HG03175 (cell line): ENCODE data around the gene ZFYVE26.
"Not testable (repeated sequence)": the region's sequence is repeated elsewhere in the genome, so short reads cannot be mapped to it uniquely, and the experiment has no call there.

Source experiments
- ATAC-seq: cut with Tn5 transposase; IDR thresholded peaks from one replicate; pipeline ENCODE4 v1.9.1; 2021; ENCODE audit warnings: mild to moderate bottlenecking, moderate library complexity; ENCODE audit not compliant: unreplicated experiment

Gene ZFYVE26

GRCh38 chr14:67717048-67717447 lies 99.3 kb downstream of the ZFYVE26 start:
- ATAC-seq, result no peak

DNA sequence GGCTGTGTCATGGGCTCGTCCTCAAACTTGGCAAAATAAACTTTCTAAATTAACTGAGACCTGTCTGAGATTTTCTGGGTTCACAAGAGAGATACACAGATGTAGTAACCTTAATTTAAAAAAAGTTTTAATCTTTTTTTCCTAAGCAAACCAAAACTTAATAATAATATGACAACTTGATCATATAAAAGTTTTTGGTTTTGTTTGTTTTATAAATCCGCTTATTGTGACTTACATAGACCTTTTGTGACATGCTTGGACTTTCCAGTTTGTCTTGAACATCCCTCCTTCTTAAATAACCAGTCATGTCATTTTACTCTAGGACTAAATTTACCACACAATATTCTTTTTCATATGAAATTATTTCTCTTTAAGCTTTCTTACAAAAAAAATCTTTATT lies 106.2 kb downstream of the ZFYVE26 start:
- ATAC-seq, result no peak

DNA sequence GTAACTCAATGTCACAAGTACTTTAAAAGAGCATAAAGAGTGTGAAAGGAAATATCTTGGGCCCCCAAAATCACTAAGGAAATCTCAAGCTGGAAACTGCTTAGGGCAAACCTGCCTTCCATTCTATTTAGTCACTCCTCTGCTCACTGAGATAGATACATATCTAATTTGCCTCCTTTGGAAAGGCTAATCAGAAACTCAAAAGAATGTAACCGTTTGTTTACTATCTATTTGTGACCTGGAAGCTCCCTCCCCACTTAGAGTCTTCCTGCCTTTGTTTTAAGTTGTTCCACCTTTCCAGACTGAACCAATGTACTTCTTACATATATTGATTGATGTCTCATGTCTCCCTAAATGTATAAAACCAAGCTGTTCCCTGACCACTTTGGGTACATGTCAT lies 106.6 kb downstream of the ZFYVE26 start:
- ATAC-seq, result not testable (repeated sequence)

DNA sequence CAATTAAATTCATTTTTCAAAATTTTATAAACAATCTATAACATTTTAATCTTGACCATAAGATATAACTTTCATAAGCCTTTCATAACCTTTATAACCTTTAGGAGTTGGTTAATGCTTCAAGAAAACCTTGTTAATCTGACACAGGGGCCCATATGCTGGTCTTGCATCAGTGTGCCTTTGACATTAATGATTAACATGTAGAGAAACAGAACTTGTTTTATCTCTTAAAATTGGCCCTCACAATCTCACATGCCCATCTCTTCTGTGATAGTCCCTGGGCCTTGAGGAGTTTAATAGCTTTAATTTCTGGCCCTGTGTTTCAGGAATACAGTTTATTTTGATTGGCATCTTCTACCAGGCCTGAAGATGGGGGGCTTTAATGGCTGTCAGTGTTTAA lies 107.0 kb downstream of the ZFYVE26 start:
- not testable (repeated sequence) for ATAC-seq

DNA sequence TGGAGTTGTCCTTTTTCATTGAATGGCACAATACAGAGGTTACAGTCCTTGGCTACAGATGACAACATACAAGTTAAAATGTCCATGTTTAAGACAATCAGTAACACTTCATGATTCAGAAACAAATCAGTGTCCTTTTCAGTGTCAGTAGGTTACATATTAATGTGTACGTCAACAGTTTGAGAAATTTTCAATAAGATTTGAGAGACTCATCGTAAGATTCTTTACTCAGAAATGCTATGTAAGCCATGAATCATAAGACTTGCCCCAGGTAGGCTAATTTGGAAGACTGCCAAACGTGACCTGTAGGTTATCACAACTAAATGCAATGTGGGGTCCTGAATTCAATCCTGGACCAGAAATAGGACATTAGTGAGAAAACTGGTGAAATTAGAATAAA lies 111.2 kb downstream of the ZFYVE26 start:
- no peak for ATAC-seq

GRCh38 chr14:67704484-67705089 lies 111.8 kb downstream of the ZFYVE26 start:
- ATAC-seq, result no peak

DNA sequence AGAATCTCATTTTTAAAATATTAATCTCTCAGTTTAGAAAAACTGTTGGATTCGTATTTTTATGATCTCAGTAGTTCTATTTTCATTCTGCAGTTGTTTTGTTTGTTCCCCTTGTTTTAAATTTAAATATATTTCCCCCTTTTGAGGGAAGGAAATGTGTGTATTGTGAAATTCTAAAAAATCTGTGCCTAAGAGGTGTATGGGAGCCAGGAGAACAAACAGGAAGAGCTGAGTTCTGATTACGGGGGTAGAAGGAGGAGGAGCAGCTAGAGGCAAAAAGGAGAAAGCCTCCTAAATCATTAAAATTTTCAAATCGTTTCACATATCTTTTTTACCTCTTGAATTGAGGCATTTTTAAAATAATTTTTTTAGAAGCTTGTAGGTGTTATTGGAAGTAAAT lies 112.4 kb downstream of the ZFYVE26 start:
- ATAC-seq, result no peak

- ATAC-seq, result not testable (repeated sequence)
These were observed 114.9 kb downstream of the ZFYVE26 start, which contains the start of gene RDH12 for GRCh38 chr14:67701492-67701891. RDH12 (plus strand) TSS chr14:67701886; CDS start chr14:67722643, 20,757 bp downstream.

DNA sequence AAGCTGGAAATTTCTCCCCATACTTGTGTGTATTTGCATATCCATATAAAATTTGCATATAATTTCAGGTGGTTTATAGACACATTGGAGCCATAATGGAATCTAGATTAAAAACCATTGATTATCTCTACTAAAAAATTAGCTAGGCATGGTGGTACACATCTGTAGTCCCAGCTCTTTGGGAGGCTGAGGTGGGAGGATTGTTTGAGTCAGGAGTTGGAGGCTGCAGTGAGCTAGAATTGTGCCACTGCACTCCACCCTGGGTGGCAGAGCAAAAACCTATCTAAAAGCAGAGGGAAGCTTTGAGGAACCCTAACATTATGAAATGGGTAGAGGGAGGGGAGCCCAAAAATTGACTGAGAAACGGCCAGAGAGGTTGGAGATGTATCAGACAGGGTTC lies 118.2 kb downstream of the ZFYVE26 start:
- no peak for ATAC-seq

DNA sequence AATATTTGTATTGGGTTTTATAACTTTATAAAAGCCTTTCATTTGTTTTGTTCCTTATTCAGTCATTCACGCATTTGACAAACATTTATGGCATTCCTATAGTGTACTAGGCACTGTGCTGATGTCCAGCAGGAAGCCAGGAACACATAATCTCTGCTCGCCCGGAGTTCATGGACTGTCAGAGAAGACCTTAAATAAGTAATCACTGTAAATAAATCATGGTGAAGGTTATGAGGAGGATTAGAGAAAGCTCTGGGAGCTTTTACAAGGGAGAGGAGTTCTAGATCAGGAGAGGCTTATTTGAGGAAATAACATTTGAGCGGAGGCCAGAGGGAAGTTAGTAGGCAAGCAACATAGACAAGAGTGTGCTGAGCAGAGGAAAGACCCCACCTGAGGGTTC lies 119.4 kb downstream of the ZFYVE26 start:
- ATAC-seq, result no peak
